ENCODE results near the gene PPM1L. TPM values are rescaled to one million over a fixed set of nuclear protein-coding genes. Genes with fewer than 3 reads are reported as not detected.

Gene PPM1L
- total RNA-seq, 1 experiment from 2014 or later = 7.3 TPM

GRCh38 chr3:161083131-161083530, 327.1 kb downstream of the PPM1L start:
- H2AK5ac ChIP-seq (ENCODE audit: insufficient read length, low read length) = no peak overlapping the region
- no peaks in the 10 kb centered on the region for H3K9me3 ChIP-seq (ENCODE audit: control insufficient read depth, low read depth, low read length)
- no peak overlapping the region for H3K4ac ChIP-seq (ENCODE audit: low read depth, low read length)
- H3K27me3 ChIP-seq (ENCODE audit: insufficient read depth, low read length) = no peaks in the 10 kb centered on the region
- H3K79me2 ChIP-seq (ENCODE audit: insufficient read depth, low read length) = no peaks in the 10 kb centered on the region
- no peak overlapping the region for H2BK12ac ChIP-seq (ENCODE audit: insufficient read length, low read depth, low read length)
- no peak overlapping the region for H2AFZ ChIP-seq (ENCODE audit: low read length)
- H4K8ac ChIP-seq (replicated peaks; ENCODE audit: insufficient read length, low read depth, low read length) = no peak overlapping the region
- no peaks in the 10 kb centered on the region for H3K79me1 ChIP-seq (ENCODE audit: insufficient read depth, low read depth, low read length, poor library complexity, severe bottlenecking)
- WGBS (ENCODE audit: extremely low coverage, insufficient read length, low lambda C conversion rate) = 100% methylated on average over 1 of the region's 1 CpG
- Mint-ChIP-seq H3K36me3 (ENCODE audit: insufficient read depth in 1 of 3, low read depth in 3 of 3) (peaks cover 0 to 8% (median 0%) of the 10 kb centered on the region in 3 experiments; a peak in 1 of 7 replicates), H3K9me3 (no peaks in the 10 kb centered on the region), H3K27me3 (ENCODE audit: low read depth) (no peaks in the 10 kb centered on the region), H3K4me3 (no peak overlapping the region), H3K27ac (no peak overlapping the region), H3K4me1 (no peaks in the 10 kb centered on the region)
- H4K5ac ChIP-seq (ENCODE audit: insufficient read length, low read depth, low read length) = no peak overlapping the region
- no peak overlapping the region for H2BK5ac ChIP-seq (ENCODE audit: insufficient read length, low read length)
- H4K20me1 ChIP-seq (ENCODE audit: control insufficient read depth, insufficient read depth, insufficient read length) = no peaks in the 10 kb centered on the region
- no peaks in the 10 kb centered on the region for H3K23me2 ChIP-seq (ENCODE audit: insufficient read length, low read depth, low read length, poor library complexity, severe bottlenecking)
- TF ChIP-seq, protein P1, sequence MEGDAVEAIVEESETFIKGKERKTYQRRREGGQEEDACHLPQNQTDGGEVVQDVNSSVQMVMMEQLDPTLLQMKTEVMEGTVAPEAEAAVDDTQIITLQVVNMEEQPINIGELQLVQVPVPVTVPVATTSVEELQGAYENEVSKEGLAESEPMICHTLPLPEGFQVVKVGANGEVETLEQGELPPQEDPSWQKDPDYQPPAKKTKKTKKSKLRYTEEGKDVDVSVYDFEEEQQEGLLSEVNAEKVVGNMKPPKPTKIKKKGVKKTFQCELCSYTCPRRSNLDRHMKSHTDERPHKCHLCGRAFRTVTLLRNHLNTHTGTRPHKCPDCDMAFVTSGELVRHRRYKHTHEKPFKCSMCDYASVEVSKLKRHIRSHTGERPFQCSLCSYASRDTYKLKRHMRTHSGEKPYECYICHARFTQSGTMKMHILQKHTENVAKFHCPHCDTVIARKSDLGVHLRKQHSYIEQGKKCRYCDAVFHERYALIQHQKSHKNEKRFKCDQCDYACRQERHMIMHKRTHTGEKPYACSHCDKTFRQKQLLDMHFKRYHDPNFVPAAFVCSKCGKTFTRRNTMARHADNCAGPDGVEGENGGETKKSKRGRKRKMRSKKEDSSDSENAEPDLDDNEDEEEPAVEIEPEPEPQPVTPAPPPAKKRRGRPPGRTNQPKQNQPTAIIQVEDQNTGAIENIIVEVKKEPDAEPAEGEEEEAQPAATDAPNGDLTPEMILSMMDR (conservative IDR thresholded peaks at IDR 0.05) = no peak
- no peak overlapping the region for H2BK120ac ChIP-seq (ENCODE audit: low read depth, low read length, poor library complexity, severe bottlenecking)
- no peak for DNase-seq
- H3K14ac ChIP-seq (ENCODE audit: insufficient read depth, low read length) = no peak overlapping the region
- H2BK15ac ChIP-seq (ENCODE audit: low read depth, low read length) = no peak overlapping the region
- H3K4me1 ChIP-seq (ENCODE audit: insufficient read depth, low read length) = no peaks in the 10 kb centered on the region
- no peak overlapping the region for H3K23ac ChIP-seq (ENCODE audit: insufficient read length, low read depth, low read length)
- H3K18ac ChIP-seq (ENCODE audit: insufficient read length, low read depth, low read length) = no peak overlapping the region
- H3K27ac ChIP-seq (ENCODE audit: insufficient read length, low read depth, low read length) = no peak overlapping the region
- no peak overlapping the region for H4K91ac ChIP-seq (ENCODE audit: insufficient read length, low read depth, low read length)
- no peak overlapping the region for H3K56ac ChIP-seq (ENCODE audit: insufficient read length, low read depth, low read length)
- H3T11ph ChIP-seq (ENCODE audit: low read length) = no peak overlapping the region
- H3K4me2 ChIP-seq (ENCODE audit: insufficient read depth, insufficient read length, low read length) = no peak overlapping the region
- no peak overlapping the region for H2BK20ac ChIP-seq (ENCODE audit: low read depth, low read length, poor library complexity, severe bottlenecking)
- no peak overlapping the region for H3K9ac ChIP-seq (ENCODE audit: extremely low read depth, insufficient read length, low read length)
